GM08714 (cell line): ENCODE results near the gene HRH4.

ENCODE experiments used
- H3K4me3 ChIP-seq: fragments of 200-500 bp; sonication (Bioruptor generic); 2 replicates; pipeline ENCODE4 v1.5.1; 2014; ENCODE audit warnings: mild to moderate bottlenecking, low read length, inconsistent platforms
- ZNF274 ChIP-seq: IDR thresholded peaks from 2 replicates; pipeline ENCODE4 v1.6.1; 2012; ENCODE audit warnings: mild to moderate bottlenecking, low read depth, low read length

Gene HRH4

GRCh38 chr18:24504401-24504800 is 44.0 kb downstream of the HRH4 start:
- no peak for TF ChIP-seq ZNF274
- H3K4me3 ChIP-seq = no peak overlapping the region

GRCh38 chr18:24506175-24506574 is 45.7 kb downstream of the HRH4 start:
- TF ChIP-seq ZNF274 = no peak
- H3K4me3 ChIP-seq = no peak overlapping the region

- no peak for TF ChIP-seq ZNF274
- H3K4me3 ChIP-seq = no peak overlapping the region
These were observed 49.0 kb downstream of the HRH4 start for GRCh38 chr18:24509435-24509834.

GRCh38 chr18:24514439-24514838 is 54.0 kb downstream of the HRH4 start:
- no peak for TF ChIP-seq ZNF274
- no peak overlapping the region for H3K4me3 ChIP-seq

GRCh38 chr18:24515721-24516120 is 55.3 kb downstream of the HRH4 start:
- no peak overlapping the region for H3K4me3 ChIP-seq
- no peak for TF ChIP-seq ZNF274

GRCh38 chr18:24516261-24516660 is 55.8 kb downstream of the HRH4 start:
- TF ChIP-seq ZNF274 = no peak
- no peak overlapping the region for H3K4me3 ChIP-seq

GRCh38 chr18:24517554-24517953 is 57.1 kb downstream of the HRH4 start:
- no peak overlapping the region for H3K4me3 ChIP-seq
- TF ChIP-seq ZNF274 = no peak

- H3K4me3 ChIP-seq = no peak overlapping the region
- no peak for TF ChIP-seq ZNF274
These were observed 58.2 kb downstream of the HRH4 start for GRCh38 chr18:24518596-24518995.
